HG03469 (cell line): ENCODE data around the gene SP3.

Experiments
- ATAC-seq: cut with Tn5 transposase; IDR thresholded peaks from one replicate; pipeline ENCODE4 v1.9.1; 2021; ENCODE audit warnings: mild to moderate bottlenecking, moderate library complexity, moderate number of reproducible peaks; ENCODE audit not compliant: unreplicated experiment

The SP3 gene

DNA sequence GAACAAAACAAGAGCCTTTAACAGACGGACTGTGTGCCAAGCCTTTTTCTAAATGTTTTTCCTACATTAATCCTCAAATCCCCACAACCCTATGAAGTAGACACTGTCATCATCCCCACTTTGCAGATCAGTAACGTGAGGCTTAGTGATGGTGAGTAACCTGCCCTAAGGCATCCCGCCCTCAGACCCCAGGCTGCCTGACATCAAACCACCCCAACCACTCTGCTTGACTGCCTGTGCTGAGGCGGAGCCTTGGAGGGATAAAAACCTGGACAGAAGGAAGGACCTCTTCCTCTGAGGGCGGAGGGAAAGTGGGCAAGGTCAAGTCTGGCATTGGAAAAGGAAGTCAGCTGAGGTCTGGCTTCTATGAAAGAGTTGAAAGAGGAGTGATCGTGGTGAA lies 104.6 kb downstream of the SP3 start:
- ATAC-seq, result no peak

DNA sequence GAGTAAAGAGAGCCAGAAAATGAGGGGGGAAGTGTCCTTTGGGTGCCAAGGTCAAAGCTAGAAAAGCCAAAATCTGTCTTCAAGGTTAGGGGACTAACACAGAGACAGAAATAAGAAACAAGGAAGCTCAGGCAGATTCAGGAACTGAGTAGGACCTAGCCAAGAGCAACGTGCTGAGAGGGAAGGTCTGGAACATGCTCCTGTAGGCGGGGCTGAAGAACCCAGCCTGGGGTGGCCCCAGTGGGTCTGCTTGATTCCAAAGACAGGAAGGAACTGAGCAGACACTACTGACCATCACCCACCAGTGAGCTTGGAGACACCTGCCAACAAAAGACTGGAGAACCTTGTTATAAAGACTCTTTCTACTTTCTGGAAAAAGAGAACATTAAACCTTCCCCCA lies 105.1 kb downstream of the SP3 start:
- no peak for ATAC-seq

DNA sequence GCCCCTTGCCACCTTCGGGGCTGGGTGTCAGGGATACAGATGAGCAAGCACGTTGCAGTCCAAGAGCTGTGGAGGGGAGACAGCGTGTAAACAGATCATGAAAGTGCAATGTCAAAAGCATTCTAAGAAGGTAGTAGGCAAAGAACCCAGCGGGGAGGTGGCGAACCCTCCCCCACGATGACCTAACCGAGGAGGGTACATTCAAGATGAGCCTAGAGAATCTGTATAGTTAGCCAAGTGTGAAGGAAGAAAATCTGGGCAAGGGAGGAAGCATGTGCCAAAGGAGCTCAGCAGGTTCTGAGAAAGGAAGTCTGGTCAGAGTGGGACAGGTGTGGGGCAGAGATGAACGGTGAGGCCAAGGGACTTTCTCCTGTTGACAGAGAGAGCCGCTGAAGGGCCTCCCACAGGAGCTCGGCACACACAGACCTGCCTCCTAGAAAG lies 106.9 kb downstream of the SP3 start:
- peak; percentile 79 for ATAC-seq
